ENCODE results near the gene OLFM3.

DNA sequence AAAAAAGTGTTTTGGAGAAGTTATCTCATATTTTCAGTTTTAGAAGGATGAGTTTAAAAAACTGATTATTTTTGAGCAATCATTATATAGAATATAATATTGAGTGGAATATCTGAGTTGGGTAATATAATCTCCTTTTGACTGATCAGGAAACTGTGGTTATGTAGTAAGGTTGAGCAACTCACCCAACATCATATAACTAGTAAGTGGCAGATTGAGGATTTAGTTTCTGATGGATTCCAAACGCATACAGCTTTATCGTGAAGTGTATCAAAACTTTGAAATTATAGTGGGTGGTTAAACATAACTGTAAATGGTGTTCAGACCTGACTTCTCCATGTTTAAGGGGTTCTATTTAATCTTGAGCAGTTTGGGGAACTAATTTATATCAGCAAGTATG, 98.6 kb downstream of the OLFM3 start:
- TF ChIP-seq, protein P1, sequence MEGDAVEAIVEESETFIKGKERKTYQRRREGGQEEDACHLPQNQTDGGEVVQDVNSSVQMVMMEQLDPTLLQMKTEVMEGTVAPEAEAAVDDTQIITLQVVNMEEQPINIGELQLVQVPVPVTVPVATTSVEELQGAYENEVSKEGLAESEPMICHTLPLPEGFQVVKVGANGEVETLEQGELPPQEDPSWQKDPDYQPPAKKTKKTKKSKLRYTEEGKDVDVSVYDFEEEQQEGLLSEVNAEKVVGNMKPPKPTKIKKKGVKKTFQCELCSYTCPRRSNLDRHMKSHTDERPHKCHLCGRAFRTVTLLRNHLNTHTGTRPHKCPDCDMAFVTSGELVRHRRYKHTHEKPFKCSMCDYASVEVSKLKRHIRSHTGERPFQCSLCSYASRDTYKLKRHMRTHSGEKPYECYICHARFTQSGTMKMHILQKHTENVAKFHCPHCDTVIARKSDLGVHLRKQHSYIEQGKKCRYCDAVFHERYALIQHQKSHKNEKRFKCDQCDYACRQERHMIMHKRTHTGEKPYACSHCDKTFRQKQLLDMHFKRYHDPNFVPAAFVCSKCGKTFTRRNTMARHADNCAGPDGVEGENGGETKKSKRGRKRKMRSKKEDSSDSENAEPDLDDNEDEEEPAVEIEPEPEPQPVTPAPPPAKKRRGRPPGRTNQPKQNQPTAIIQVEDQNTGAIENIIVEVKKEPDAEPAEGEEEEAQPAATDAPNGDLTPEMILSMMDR (IDR thresholded peaks at IDR 0.05 in 4 of 5, conservative IDR thresholded peaks at IDR 0.05 in 1 of 5): no peak
- no peak for TF ChIP-seq POLR2A (IDR thresholded peaks at IDR 0.05)

All from gastrocnemius medialis (tissue), 4 donors.